AG09319 (cell line): ENCODE results near the gene BAG3.

Experiments used
- DNase-seq: peaks from one replicate; pipeline ENCODE4 v3.0.0-alpha.2; 2010; ENCODE audit warnings: low read depth; ENCODE audit errors: extremely low read depth
- TF ChIP-seq, protein P1 (sequence below): IDR thresholded peaks from 2 replicates; pipeline ENCODE4 v1.5.1; 2011; ENCODE audit warnings: low read depth, mild to moderate bottlenecking, inconsistent platforms, low read length, moderate library complexity

Gene BAG3

DNA sequence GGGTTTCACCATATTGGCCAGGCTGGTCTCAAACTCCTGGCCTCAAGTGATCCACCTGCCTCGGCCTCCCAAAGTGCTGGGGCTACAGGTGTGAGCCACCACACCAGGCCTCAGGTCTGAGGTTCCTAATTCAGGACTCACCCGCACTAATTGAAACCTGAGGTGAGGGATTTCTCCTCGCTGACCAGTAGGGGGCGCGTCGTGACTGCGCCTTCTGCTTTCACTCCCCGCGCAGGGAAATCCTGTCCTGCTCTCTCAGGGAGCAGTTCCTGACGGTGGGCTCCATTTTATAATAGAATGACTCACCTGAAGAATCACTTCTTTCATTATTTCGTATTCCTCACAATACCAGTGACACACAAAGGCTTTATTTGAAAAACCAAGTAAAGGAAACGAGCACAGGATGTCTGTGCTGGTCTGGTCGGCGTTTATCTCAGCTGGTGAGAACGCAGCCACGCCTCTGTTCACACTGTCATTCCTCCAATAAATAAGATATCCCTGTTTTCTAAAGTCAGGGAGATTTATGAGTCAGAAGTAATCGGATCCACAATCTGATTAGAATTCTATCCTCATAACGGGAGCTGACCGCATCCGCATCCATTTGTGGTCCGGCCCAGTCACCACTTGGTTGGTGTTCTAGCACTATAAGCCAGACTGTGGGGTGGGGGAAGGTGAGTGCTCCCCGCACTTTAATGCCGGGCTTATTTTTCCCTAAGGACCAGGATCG lies 35.4 kb downstream of the BAG3 start:
- peak; percentile 57 for DNase-seq
- TF ChIP-seq, protein P1, sequence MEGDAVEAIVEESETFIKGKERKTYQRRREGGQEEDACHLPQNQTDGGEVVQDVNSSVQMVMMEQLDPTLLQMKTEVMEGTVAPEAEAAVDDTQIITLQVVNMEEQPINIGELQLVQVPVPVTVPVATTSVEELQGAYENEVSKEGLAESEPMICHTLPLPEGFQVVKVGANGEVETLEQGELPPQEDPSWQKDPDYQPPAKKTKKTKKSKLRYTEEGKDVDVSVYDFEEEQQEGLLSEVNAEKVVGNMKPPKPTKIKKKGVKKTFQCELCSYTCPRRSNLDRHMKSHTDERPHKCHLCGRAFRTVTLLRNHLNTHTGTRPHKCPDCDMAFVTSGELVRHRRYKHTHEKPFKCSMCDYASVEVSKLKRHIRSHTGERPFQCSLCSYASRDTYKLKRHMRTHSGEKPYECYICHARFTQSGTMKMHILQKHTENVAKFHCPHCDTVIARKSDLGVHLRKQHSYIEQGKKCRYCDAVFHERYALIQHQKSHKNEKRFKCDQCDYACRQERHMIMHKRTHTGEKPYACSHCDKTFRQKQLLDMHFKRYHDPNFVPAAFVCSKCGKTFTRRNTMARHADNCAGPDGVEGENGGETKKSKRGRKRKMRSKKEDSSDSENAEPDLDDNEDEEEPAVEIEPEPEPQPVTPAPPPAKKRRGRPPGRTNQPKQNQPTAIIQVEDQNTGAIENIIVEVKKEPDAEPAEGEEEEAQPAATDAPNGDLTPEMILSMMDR, result peak; percentile 85

DNA sequence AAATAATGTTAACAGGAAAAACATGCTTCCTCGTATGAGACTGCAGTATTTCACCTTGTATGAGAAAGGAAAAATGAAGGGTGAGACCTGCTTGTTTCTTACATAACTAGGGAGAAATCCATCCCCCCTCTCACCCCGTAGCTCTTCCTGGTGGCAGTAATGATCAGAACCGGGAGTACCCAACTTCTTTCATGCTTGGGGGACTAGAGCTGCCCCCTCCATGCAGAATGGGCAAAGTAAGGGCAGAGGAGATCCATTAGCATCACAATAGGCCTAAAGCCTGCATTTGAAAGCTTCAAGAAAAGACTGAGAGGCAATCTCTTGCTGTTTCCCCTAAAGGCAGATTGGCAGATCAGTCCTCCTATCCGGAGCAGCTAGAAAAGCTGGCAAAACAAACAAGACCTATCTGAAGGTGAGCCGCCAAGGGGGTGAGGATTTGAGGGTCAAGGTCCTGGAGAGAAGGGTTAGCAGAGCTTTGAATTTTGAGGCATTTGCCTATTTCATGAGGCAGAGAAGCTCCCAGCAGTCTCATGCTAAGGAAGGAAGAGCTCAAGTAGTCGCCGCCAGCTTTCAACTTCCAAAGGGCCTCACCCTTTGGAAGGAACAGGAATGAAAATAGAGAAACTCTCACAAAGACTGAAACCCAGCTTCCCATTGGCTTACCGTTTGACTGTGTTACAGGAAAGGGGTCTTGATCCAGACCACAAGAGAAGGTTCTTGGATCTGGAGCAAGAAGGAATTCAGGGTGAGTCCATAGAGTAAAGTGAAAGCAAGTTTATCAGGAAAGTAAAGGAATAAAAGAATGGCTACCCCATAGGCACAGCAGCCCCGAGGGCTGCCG lies 36.2 kb downstream of the BAG3 start:
- TF ChIP-seq, protein P1, result no peak
- DNase-seq, result no peak

DNA sequence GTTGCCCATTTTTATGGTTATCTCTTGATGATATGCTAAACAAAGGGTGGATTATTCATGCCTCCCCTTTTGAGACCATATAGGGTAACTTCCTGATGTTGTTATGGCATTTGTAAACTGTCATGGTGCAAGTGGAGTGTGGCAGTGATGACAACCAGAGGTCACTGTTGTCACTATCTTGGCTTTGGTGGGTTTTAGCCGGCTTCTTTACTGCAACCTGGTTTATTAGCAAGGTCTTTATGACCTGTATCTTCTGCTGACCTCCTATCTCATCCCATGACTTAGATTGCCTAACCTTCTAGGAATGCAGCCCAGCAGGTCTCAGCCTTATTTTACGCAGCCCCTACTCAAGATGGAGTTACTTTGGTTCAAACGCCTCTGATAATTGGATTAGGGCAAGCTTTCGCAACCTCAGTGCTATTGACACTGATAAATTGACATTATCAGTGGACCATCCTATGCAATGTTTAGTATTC lies 36.9 kb downstream of the BAG3 start:
- TF ChIP-seq, protein P1, result no peak
- DNase-seq, result no peak

DNA sequence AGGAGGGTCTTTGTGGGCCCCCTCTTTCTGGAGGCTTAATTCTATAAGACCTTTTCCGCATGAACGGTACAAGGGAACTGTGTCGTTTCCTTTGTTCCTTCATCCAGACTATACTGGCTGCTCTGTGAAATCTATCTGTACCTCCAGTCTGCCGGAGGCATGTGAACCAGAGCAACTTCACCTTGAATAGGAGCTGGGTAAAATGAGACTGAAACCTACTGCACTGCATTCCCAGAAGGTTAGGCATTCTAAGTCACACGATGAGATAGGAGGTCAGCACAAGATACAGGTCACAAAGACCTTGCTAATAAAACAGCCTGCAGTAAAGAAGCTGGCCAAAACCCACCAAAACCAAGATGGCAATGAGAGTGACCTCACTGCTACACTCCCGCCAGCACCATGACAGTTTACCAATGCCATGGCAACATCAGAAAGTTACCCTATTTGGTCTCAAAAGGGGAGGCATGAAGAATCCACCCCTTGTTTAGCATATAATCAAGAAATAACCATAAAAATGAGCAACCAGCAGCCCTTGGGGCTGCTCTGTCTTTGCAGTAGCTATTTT lies 37.9 kb downstream of the BAG3 start:
- no peak for DNase-seq
- TF ChIP-seq, protein P1, result no peak

- DNase-seq, result no peak
- TF ChIP-seq, protein P1, result no peak
Observed at GRCh38 chr10:119691726-119692125, 40.5 kb downstream of the BAG3 start.

DNA sequence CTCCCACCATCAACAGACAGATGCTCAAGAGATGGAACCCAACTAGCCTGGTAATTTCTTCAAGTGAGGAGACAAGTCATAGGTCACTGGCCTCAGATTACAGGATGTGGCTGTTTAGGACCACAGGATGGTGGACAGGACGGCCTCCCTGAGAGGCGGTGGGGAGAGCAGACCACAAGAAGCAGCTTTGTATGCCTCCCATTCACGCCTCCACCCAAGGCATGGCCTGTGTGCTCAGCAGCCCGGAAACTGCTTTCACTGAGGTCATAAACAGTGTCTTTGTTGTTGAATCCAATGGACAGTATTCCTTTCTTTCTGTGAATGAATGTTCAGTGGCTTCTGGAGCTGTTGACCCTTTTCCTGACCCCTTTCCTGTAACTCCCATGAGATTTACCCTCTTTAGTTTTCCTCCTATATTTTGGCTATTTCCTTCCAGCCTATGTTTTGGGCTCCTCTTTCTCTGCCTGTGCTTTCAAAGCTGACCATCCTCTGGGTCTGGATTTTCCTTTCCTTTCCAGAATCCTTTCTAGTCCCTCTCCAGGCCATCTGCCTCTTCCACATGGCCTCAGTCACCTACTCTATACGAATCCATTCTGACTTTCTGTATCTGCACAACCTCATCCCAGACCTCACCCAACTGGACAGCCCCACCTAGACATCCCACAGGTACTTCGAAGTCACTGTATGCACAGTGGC lies 42.2 kb downstream of the BAG3 start:
- TF ChIP-seq, protein P1, result no peak
- no peak for DNase-seq
